MM.1S (cell line): Measurements from ENCODE around the gene FIGNL1.

ENCODE experiments used
- DNase-seq: peaks from one replicate; pipeline ENCODE4 v3.0.0-alpha.2; 2015
- H2AFZ ChIP-seq: fragments of 300-600 bp; sonication (generic); 2 replicates; pipeline ENCODE4 v1.6.0; 2016; ENCODE audit warnings: antibody characterized with exemption, low read length
- H3F3A ChIP-seq: fragments of 300-600 bp; sonication (generic); 2 replicates; pipeline ENCODE4 v1.6.1; 2016; ENCODE audit warnings: mild to moderate bottlenecking, antibody characterized with exemption, low read length, moderate library complexity, mixed read lengths; ENCODE audit not compliant: insufficient read depth
- H3K27ac ChIP-seq: fragments of 300-600 bp; sonication (generic); 2 replicates; pipeline ENCODE4 v1.5.1; 2016; ENCODE audit warnings: mild to moderate bottlenecking, low read length
- H3K27me3 ChIP-seq: fragments of 300-600 bp; sonication (generic); replicated peaks from 2 replicates; pipeline ENCODE4 v1.6.0; 2016; ENCODE audit warnings: low read length; ENCODE audit not compliant: insufficient read depth
- H3K36me3 ChIP-seq: fragments of 300-600 bp; sonication (generic); replicated peaks from 2 replicates; pipeline ENCODE4 v1.6.1; 2016; ENCODE audit warnings: mild to moderate bottlenecking, low read length, mixed read lengths; ENCODE audit not compliant: insufficient read depth
- H3K4me1 ChIP-seq: fragments of 300-600 bp; sonication (generic); 2 replicates; pipeline ENCODE4 v1.6.1; 2016; ENCODE audit warnings: low read length, mixed read lengths
- H3K4me2 ChIP-seq: fragments of 300-600 bp; sonication (generic); 2 replicates; pipeline ENCODE4 v1.6.0; 2016; ENCODE audit warnings: low read depth, low read length
- H3K4me3 ChIP-seq: fragments of 300-600 bp; sonication (generic); 2 replicates; pipeline ENCODE4 v1.5.1; 2016; ENCODE audit warnings: low read length, mixed read lengths
- H3K79me2 ChIP-seq: fragments of 300-600 bp; sonication (generic); 2 replicates; pipeline ENCODE4 v1.6.1; 2016; ENCODE audit warnings: mixed run types, low read length, mixed read lengths
- H3K9ac ChIP-seq: fragments of 300-600 bp; sonication (generic); 2 replicates; pipeline ENCODE4 v1.6.1; 2016; ENCODE audit warnings: low read length, mixed read lengths
- H3K9me2 ChIP-seq: fragments of 300-600 bp; sonication (generic); replicated peaks from 2 replicates; pipeline ENCODE4 v1.6.1; 2016; ENCODE audit warnings: mild to moderate bottlenecking, low read length, mixed read lengths; ENCODE audit not compliant: insufficient read depth
- H3K9me3 ChIP-seq: fragments of 300-600 bp; sonication (generic); replicated peaks from 2 replicates; pipeline ENCODE4 v1.6.1; 2016; ENCODE audit warnings: mild to moderate bottlenecking, low read length, mixed read lengths; ENCODE audit not compliant: insufficient read depth
- H4K20me1 ChIP-seq: fragments of 300-600 bp; sonication (generic); 2 replicates; pipeline ENCODE4 v1.6.1; 2016; ENCODE audit warnings: mild to moderate bottlenecking, low read length, moderate library complexity, mixed read lengths; ENCODE audit not compliant: insufficient read depth
- CTCF ChIP-seq: fragments of 300-600 bp; sonication (generic); IDR thresholded peaks from 2 replicates; pipeline ENCODE4 v1.5.1; 2016; ENCODE audit warnings: antibody characterized with exemption, low read length, mixed read lengths
- EZH2 ChIP-seq: fragments of 300-600 bp; sonication (generic); optimal IDR thresholded peaks from 2 replicates; pipeline ENCODE3; 2017; ENCODE audit warnings: low read depth, mild to moderate bottlenecking, antibody characterized with exemption, low read length, mixed read lengths
- EZH2phosphoT487 ChIP-seq: fragments of 300-600 bp; sonication (generic); IDR thresholded peaks from 2 replicates; pipeline ENCODE4 v1.6.1; 2018; ENCODE audit warnings: antibody characterized with exemption, low read length

FIGNL1 gene

GRCh38 chr7:50466815-50467585, 16.9 kb upstream of the FIGNL1 start:
- no peak overlapping the region for H3K4me3 ChIP-seq
- no peaks in the 10 kb centered on the region for H3K79me2 ChIP-seq
- TF ChIP-seq CTCF (no peak), EZH2phosphoT487 (no peak), EZH2 (no peak)
- no peaks in the 10 kb centered on the region for H4K20me1 ChIP-seq
- H3K9me3 ChIP-seq: no peaks in the 10 kb centered on the region
- no peaks in the 10 kb centered on the region for H3K36me3 ChIP-seq
- H3F3A ChIP-seq: no peaks in the 10 kb centered on the region
- no peak for DNase-seq
- no peak overlapping the region for H2AFZ ChIP-seq
- H3K4me2 ChIP-seq: no peak overlapping the region
- no peak overlapping the region for H3K9ac ChIP-seq
- H3K27me3 ChIP-seq: no peaks in the 10 kb centered on the region
- H3K27ac ChIP-seq: no peak overlapping the region
- H3K4me1 ChIP-seq: peaks cover 8% of the 10 kb centered on the region; the same call in 1 of the 2 replicates
- no peaks in the 10 kb centered on the region for H3K9me2 ChIP-seq

- TF ChIP-seq EZH2 (no peak), EZH2phosphoT487 (no peak), CTCF (no peak)
- H3K4me2 ChIP-seq: no peak overlapping the region
- H3K36me3 ChIP-seq: no peaks in the 10 kb centered on the region
- H3K27me3 ChIP-seq: no peaks in the 10 kb centered on the region
- DNase-seq: no peak
- no peaks in the 10 kb centered on the region for H3F3A ChIP-seq
- H3K9me3 ChIP-seq: no peaks in the 10 kb centered on the region
- H3K9ac ChIP-seq: no peak overlapping the region
- H3K4me1 ChIP-seq: peaks cover 5% of the 10 kb centered on the region; the same call in 1 of the 2 replicates
- no peak overlapping the region for H3K4me3 ChIP-seq
- no peaks in the 10 kb centered on the region for H4K20me1 ChIP-seq
- H3K79me2 ChIP-seq: no peaks in the 10 kb centered on the region
- no peaks in the 10 kb centered on the region for H3K9me2 ChIP-seq
- no peak overlapping the region for H3K27ac ChIP-seq
- H2AFZ ChIP-seq: no peak overlapping the region
Measured at GRCh38 chr7:50463035-50463434, 12.9 kb upstream of the FIGNL1 start.

DNA sequence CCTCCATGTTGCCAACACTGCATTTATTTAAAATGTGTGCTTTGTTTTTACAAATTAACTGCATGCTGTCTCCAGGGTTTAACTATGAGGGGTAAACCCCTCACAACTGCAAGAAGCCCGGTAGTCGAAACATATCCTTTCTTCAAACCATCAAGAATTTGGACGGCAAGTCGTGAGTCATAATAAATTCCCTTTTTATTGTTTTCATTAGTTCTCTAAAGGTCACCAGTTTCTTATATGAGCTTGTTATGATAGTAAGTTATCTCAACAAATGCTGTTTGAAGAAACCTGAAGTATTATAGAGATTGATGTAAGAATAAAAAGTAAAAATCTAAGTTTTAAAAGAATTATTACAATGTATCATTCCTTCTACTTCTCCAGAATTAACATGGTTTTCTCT, 12.2 kb upstream of the FIGNL1 start:
- no peak for DNase-seq
- H3K9me3 ChIP-seq: no peaks in the 10 kb centered on the region
- H3F3A ChIP-seq: no peaks in the 10 kb centered on the region
- no peaks in the 10 kb centered on the region for H3K36me3 ChIP-seq
- no peaks in the 10 kb centered on the region for H4K20me1 ChIP-seq
- no peaks in the 10 kb centered on the region for H3K79me2 ChIP-seq
- H3K27ac ChIP-seq: no peak overlapping the region
- H3K9me2 ChIP-seq: no peaks in the 10 kb centered on the region
- no peak for TF ChIP-seq EZH2
- no peak for TF ChIP-seq CTCF
- TF ChIP-seq EZH2phosphoT487: no peak
- H3K9ac ChIP-seq: no peak overlapping the region
- no peak overlapping the region for H3K4me2 ChIP-seq
- H2AFZ ChIP-seq: no peak overlapping the region
- no peaks in the 10 kb centered on the region for H3K27me3 ChIP-seq
- no peak overlapping the region for H3K4me3 ChIP-seq
- no peaks in the 10 kb centered on the region for H3K4me1 ChIP-seq
